PC-9 (cell line): ENCODE measurements around the gene ARHGAP6. TPM values are rescaled to one million over a fixed set of nuclear protein-coding genes. Genes with fewer than 3 reads are reported as not detected.

Experiments
- BruUV-seq: library from RNA; stranded (reverse); fragments of 400-500 nt; replicated peaks from 2 replicates; lab custom pipeline; 2021; lab: Mats Ljungman, UMichigan
- CTCF ChIA-PET: fragments of 300-600 bp; sonication (Branson Sonifier 250); formaldehyde crosslinking; loops from one replicate; lab custom pipeline; 2022; ENCODE audit warnings: antibody characterized with exemption; lab: Charles Lee
- POLR2A ChIA-PET: fragments of 300-600 bp; sonication (Branson Sonifier 250); formaldehyde crosslinking; loops from one replicate; lab custom pipeline; 2022; ENCODE audit warnings: antibody characterized with exemption; ENCODE audit not compliant: unreplicated experiment; lab: Charles Lee
- DNase-seq, 2 experiments: peaks; one replicate each; pipeline versions ENCODE4 v3.0.0 to v3.0.0-alpha.2; 2015 to 2022; ENCODE audit warnings: mixed read lengths in 1 of 2
- H2AFZ ChIP-seq: fragments of 200-600 bp; sonication (generic); 2 replicates; pipeline ENCODE4 v1.8.1; 2017; ENCODE audit warnings: antibody characterized with exemption
- H3F3A ChIP-seq: fragments of 200-600 bp; sonication (generic); 2 replicates; pipeline ENCODE4 v1.8.1; 2017; ENCODE audit warnings: antibody characterized with exemption, mild to moderate bottlenecking, low read depth; ENCODE audit not compliant: insufficient read depth
- H3K27ac ChIP-seq: fragments of 200-600 bp; sonication (generic); 2 replicates; pipeline ENCODE4 v1.6.1; 2016; ENCODE audit warnings: mixed run types
- H3K27me3 ChIP-seq: fragments of 200-600 bp; sonication (generic); 2 replicates; pipeline ENCODE4 v1.6.1; 2016; ENCODE audit warnings: low read depth, mixed run types; ENCODE audit not compliant: insufficient read depth
- H3K36me3 ChIP-seq: fragments of 200-600 bp; sonication (generic); 2 replicates; pipeline ENCODE4 v1.6.1; 2016; ENCODE audit warnings: low read depth, mixed run types
- H3K4me1 ChIP-seq: fragments of 200-600 bp; sonication (generic); replicated peaks from 2 replicates; pipeline ENCODE4 v1.6.1; 2016; ENCODE audit warnings: mixed run types; ENCODE audit not compliant: insufficient read depth
- H3K4me2 ChIP-seq: fragments of 200-600 bp; sonication (generic); 2 replicates; pipeline ENCODE4 v1.6.1; 2017; ENCODE audit warnings: mixed run types
- H3K4me3 ChIP-seq: fragments of 200-600 bp; sonication (generic); 2 replicates; pipeline ENCODE4 v1.6.1; 2016; ENCODE audit warnings: mixed run types
- H3K79me2 ChIP-seq: fragments of 200-600 bp; sonication (generic); 2 replicates; pipeline ENCODE4 v1.6.1; 2017; ENCODE audit warnings: low read depth, mixed run types
- H3K9me2 ChIP-seq: fragments of 200-600 bp; sonication (generic); 2 replicates; pipeline ENCODE4 v1.8.1; 2017; ENCODE audit warnings: mild to moderate bottlenecking; ENCODE audit not compliant: insufficient read depth
- H3K9me3 ChIP-seq: fragments of 200-600 bp; sonication (generic); 2 replicates; pipeline ENCODE4 v1.8.1; 2016; ENCODE audit warnings: low read depth; ENCODE audit not compliant: insufficient read depth
- H4K20me1 ChIP-seq: fragments of 200-600 bp; sonication (generic); 2 replicates; pipeline ENCODE4 v1.8.1; 2017; ENCODE audit not compliant: insufficient read depth
- CTCF ChIP-seq: fragments of 200-600 bp; sonication (generic); conservative IDR thresholded peaks from 2 replicates; pipeline ENCODE4 v1.6.1; 2017; ENCODE audit warnings: mixed run types, antibody characterized with exemption, mild to moderate bottlenecking, moderate library complexity
- EZH2 ChIP-seq: fragments of 200-600 bp; sonication (generic); IDR thresholded peaks from 2 replicates; pipeline ENCODE4 v1.8.0; 2017; ENCODE audit warnings: antibody characterized with exemption, low read depth
- intact Hi-C: fragments of 100-400 bp; cut with micrococcal nuclease; formaldehyde crosslinking; loops from one replicate; pipeline ENCODE4 v1.10.0; 2022; ENCODE audit not compliant: unreplicated experiment
- total RNA-seq: library from RNA; stranded (reverse); gene quantifications from 2 replicates; pipeline ENCODE4 v1.2.3, GENCODE V29; 2021

The ARHGAP6 gene
- total RNA-seq, 1 experiment from 2014 or later: not detected

- Histone ChIP-seq H3K79me2 (no peaks in the 10 kb centered on the region), H3K27me3 (no peaks in the 10 kb centered on the region), H3K27ac (no peak overlapping the region), H3K4me2 (no peak overlapping the region), H2AFZ (no peak overlapping the region), H3K9me2 (no peaks in the 10 kb centered on the region), H3K4me1 (no peaks in the 10 kb centered on the region), H4K20me1 (no peaks in the 10 kb centered on the region), H3K9me3 (no peaks in the 10 kb centered on the region), H3K36me3 (no peaks in the 10 kb centered on the region), H3F3A (no peaks in the 10 kb centered on the region), H3K4me3 (no peak overlapping the region)
- intact Hi-C loops: no loop called here
- no TSS peak for BruUV-seq
- CTCF ChIA-PET: no interaction called here
- POLR2A ChIA-PET: no interaction called here
- TF ChIP-seq CTCF (no peak), EZH2 (no peak)
- no peak for DNase-seq
These were observed 251.6 kb downstream of the ARHGAP6 start for GRCh38 chrX:11414091-11414490.

GRCh38 chrX:11412715-11413623 is 252.8 kb downstream of the ARHGAP6 start:
- Histone ChIP-seq H3K9me2 (no peaks in the 10 kb centered on the region), H3K36me3 (no peaks in the 10 kb centered on the region), H2AFZ (no peak overlapping the region), H3K9me3 (no peaks in the 10 kb centered on the region), H3K27me3 (no peaks in the 10 kb centered on the region), H4K20me1 (no peaks in the 10 kb centered on the region), H3K79me2 (no peaks in the 10 kb centered on the region), H3K4me1 (no peaks in the 10 kb centered on the region), H3F3A (no peaks in the 10 kb centered on the region), H3K4me3 (no peak overlapping the region), H3K27ac (no peak overlapping the region), H3K4me2 (no peak overlapping the region)
- ChIA-PET CTCF (no interaction called here), POLR2A (no interaction called here)
- DNase-seq: no peak
- TF ChIP-seq CTCF (no peak), EZH2 (no peak)
- intact Hi-C loops: no loop called here
- BruUV-seq: no TSS peak

GRCh38 chrX:11409957-11410356 is 255.8 kb downstream of the ARHGAP6 start:
- CTCF ChIA-PET: no interaction called here
- Histone ChIP-seq H3K4me2 (no peak overlapping the region), H3F3A (no peaks in the 10 kb centered on the region), H3K9me3 (no peaks in the 10 kb centered on the region), H3K27me3 (no peaks in the 10 kb centered on the region), H3K4me1 (no peaks in the 10 kb centered on the region), H3K9me2 (no peaks in the 10 kb centered on the region), H2AFZ (no peak overlapping the region), H3K27ac (no peak overlapping the region), H4K20me1 (no peaks in the 10 kb centered on the region), H3K36me3 (no peaks in the 10 kb centered on the region), H3K79me2 (no peaks in the 10 kb centered on the region), H3K4me3 (no peak overlapping the region)
- no peak for DNase-seq
- intact Hi-C loops: no loop called here
- no TSS peak for BruUV-seq
- TF ChIP-seq EZH2: no peak
- no peak for TF ChIP-seq CTCF
- POLR2A ChIA-PET: no interaction called here
